HEK293T (cell line): ENCODE measurements around the gene RABGAP1L.

Experiments
- BHLHE40 ChIP-seq: fragments of 450-650 bp; IDR thresholded peaks from 2 replicates; pipeline ENCODE4 v1.6.1; 2016; ENCODE audit warnings: mild to moderate bottlenecking, moderate library complexity, borderline replicate concordance
- FOXM1 ChIP-seq: fragments of 450-650 bp; IDR thresholded peaks from 2 replicates; pipeline ENCODE4 v1.6.1; 2017; ENCODE audit warnings: mild to moderate bottlenecking, borderline replicate concordance
- HDGF ChIP-seq: fragments of 450-650 bp; IDR thresholded peaks from 2 replicates; pipeline ENCODE4 v1.6.1; 2017; ENCODE audit warnings: antibody characterized with exemption, borderline replicate concordance
- PKNOX1 ChIP-seq: fragments of 450-650 bp; IDR thresholded peaks from 2 replicates; pipeline ENCODE4 v1.6.1; 2016
- SP1 ChIP-seq: fragments of 450-650 bp; IDR thresholded peaks from 2 replicates; pipeline ENCODE4 v1.6.1; 2017
- ZNF384 ChIP-seq: fragments of 450-650 bp; IDR thresholded peaks from 2 replicates; pipeline ENCODE4 v1.6.1; 2016

GRCh38 chr1:174966008-174966572, 806.8 kb downstream of the RABGAP1L start:
- TF ChIP-seq FOXM1 (no peak), SP1 (no peak), PKNOX1 (no peak), HDGF (no peak), ZNF384 (no peak), BHLHE40 (no peak)
